GM19351 (cell line): Measurements from ENCODE around the gene PCSK6.

Experiments
- ATAC-seq: cut with Tn5 transposase; IDR thresholded peaks from one replicate; pipeline ENCODE4 v1.9.1; 2021; ENCODE audit warnings: mild to moderate bottlenecking, moderate library complexity; ENCODE audit not compliant: unreplicated experiment

The PCSK6 gene

DNA sequence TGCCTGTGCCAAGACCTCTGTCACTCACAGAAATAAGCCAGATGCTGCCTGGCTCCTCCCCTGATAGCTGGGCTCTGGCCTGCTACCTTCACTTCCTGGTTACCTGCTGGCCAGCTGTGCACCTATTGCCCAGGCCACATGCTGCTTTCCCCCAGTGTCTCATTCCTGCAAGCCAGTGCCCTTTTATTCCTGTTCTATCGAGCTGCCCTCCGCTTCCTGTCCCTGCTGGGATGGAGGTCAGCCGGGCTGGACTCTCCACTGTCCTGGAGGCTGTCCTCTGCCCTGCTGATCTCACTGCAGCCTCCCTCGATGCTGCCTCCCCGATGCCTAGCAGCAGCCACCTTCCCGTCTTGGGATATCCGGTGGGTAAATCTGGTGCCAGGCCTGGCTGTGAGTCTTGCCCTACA lies 157.4 kb downstream of the PCSK6 start:
- no peak for ATAC-seq

GRCh38 chr15:101329867-101330380 lies 159.6 kb downstream of the PCSK6 start:
- no peak for ATAC-seq

GRCh38 chr15:101329309-101329863 lies 160.1 kb downstream of the PCSK6 start:
- no peak for ATAC-seq

DNA sequence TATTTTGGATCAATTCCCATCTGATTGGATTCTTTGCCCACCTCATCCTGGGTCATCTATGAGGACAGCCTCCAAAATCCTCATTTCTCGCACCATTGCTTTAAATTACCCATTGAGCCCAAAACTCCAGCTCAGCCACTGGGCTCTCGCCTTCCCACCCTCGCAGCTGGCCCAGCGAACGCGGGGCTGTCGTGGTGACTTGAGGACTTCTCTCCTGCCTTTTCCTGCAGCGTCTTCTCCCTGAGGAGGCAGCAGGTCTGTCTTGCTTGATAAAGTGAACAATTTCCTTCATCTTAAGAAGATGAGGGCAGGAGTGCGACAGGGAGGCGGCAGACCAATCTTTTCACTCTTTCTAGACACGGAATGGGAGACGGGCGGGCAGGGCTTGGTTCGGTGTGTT lies 161.5 kb downstream of the PCSK6 start:
- no peak for ATAC-seq

DNA sequence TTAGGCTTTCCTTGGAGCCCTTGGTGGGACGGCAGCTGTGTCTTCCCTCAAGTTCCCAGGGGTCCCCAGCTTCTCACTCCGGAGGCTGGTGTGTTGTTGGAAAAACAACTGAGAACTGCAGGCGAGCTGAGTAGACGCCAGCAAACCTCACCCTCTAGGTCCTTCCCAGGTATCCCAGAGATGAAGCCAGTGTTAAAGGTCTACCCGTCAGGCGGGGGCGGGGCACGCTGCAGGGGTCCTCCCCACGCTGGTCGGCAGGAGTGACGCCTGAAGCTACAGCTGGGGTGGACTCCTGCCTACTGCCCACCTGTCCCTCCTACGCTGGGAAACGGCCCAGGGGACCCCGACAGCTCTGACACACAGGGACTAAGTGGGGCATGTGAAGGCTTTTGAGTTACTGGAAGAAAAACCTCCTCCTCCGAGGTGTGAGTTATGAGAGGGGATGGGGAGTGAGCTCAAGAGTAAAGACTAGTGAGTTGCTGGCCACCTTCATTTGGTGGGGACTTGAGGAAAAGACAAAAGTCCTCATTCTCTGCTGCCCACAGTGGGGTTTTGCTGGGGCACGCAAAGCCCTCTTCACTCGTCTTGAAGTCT lies 162.3 kb downstream of the PCSK6 start:
- ATAC-seq, result no peak

- no peak for ATAC-seq
These were observed 162.9 kb downstream of the PCSK6 start for GRCh38 chr15:101326462-101327146.

DNA sequence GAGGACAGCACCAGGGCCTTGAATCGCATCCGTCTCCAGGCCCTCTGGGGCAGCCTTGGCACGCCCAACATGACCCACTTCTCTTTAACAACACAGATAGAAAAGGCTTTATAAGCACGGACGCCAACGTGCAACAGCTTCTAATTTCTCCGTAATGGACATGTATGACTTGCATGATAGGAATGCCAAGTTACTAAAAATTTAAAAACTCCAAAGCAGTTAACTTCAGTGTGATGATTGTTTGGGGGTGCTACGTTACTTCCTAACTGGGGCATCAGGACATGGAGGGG lies 163.5 kb downstream of the PCSK6 start:
- ATAC-seq, result no peak

GRCh38 chr15:101325263-101326025 lies 164.1 kb downstream of the PCSK6 start:
- no peak for ATAC-seq

GRCh38 chr15:101324524-101325177 lies 164.9 kb downstream of the PCSK6 start:
- ATAC-seq, result no peak

DNA sequence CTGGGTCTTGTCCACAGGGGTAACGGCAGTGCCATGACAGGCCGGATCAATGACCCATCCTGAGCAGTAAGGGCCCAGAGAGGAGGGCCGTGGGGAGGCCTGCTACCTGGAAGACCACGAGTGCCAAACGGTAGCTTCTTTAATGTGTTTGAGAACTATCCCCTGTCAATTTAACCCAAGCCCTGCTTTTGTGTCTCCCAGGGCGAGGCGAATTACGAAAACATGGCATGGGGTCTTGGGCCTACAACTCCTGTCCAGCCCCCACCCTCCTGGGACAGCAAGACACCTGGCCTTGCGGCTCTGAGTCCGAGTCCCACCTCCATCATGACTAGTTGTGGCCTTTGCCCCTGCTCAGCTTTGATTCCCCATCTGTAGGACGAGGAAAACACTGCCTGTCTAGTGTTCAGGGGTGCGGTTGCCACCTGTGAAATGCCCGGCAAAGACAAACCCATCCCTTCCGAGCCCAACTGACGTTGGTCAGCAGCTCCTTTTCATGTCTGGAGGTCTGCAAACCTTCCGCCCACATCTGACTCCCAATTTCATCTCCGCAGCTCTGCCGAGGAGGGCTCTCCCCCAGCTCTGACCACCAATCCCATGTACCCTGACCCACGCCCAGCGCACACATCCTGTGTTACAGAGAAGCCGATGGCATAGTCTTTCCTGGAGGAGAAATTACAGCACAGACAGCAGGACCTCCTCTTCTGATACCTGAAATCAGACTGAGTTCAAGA lies 165.5 kb downstream of the PCSK6 start:
- ATAC-seq, result no peak

DNA sequence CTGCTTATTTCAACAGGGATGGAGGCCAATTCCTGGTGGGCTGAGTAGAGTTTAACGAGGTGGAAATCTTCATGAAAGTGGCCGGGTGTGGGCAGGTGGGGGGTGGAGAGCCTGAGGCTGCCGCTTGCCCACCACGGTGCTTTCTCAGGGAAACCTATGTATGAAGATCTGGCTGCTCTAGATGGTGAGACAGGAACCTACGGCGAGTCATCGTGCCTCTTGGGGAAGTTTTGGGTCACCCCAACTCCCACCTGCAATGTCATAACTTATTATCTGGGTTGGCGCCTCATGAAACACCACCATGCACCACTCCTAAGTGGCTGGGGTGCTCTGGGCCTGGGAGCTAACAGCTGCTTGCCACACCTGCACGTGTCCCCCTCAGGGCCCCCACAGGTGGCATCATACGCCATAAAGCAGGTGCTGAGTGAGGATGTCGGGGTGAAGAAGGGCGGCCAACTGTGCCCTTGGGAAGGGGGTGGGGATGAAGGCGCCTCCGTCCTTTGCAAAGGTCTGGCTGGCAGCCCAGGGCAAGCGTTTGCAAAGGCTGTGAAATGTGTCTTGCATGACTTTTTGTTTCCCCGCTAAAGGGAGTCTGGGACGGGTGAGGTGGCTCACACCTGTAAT lies 166.5 kb downstream of the PCSK6 start:
- ATAC-seq, result no peak

DNA sequence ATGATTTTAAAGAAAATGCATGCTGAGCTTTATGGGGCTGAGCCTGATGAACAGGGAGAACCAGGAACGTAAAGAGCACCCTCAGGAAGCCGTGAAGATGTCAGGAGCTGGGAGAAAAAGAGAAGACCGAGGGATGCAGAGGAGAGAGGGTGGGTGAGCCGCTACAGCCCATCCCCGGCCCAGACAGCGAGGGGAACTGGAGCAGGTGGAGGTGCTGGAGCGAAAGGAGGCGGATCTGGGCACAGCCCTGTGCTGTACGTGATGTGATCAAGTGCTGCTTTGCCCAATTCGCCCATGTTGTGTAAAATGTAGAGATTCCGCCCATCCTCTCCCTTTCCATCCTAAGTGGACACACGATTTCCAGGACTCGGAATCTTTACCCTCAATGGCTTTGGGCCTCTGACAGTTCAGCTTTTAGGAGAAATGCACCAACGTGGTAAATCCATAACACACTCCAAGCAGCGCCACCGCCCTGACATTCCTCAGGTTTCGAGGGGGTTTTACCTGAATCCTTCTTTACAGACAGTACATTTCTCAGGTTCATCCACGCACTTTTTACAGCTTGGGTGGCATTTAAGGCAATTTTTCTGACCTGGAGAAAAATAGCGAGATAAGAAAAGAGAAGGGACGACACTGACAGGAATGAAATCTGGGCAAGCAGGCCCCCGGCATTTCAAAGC lies 167.4 kb downstream of the PCSK6 start:
- no peak for ATAC-seq

GRCh38 chr15:101320501-101321052 lies 168.9 kb downstream of the PCSK6 start:
- ATAC-seq, result peak; percentile 64

GRCh38 chr15:101318839-101319238 lies 170.7 kb downstream of the PCSK6 start:
- no peak for ATAC-seq

GRCh38 chr15:101318147-101318819 lies 171.2 kb downstream of the PCSK6 start:
- ATAC-seq, result no peak

DNA sequence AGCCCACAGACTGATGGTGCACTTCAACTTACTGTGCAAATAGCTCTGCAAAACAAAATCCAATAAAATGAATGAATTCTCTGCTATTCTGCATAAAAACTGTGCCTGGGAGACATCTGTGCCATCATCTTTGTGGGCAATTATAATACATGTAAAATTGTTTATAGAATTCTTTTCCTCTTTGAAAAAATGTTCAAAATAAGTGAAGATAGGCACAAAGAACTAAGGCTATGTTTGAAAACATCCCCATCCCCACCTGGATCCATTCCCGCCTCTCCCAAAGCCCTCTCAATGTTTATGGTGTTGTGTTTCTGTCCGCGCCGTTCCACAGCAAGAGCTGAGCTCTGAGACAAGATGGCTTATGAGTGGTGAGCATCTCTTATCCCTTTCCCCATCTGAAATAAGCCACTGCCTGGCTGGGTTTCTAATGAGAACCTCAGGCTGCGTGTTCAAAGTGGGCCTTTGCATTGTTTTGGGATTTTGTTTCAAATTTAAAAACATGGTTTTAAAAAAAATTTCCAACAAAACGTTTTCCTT lies 172.1 kb downstream of the PCSK6 start:
- no peak for ATAC-seq

DNA sequence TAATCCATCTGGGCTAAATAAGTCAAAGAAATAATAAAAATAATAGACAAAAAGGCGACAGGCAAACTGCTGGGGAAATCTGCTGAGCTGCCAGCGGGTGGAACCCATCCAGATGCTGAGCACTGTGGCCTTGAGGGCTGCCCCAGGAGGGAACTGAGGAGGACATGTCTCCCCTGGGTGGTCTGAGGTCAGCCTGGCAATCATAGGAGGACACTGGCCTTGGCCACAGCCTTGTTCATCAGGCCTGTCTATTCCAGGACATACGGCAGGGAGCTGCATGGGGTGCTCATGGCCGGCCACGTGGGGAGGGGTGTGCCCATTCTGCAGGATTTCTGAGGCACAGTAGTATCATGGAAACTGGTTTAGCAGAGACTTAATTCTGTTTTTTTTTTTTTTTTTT lies 173.0 kb downstream of the PCSK6 start:
- no peak for ATAC-seq

DNA sequence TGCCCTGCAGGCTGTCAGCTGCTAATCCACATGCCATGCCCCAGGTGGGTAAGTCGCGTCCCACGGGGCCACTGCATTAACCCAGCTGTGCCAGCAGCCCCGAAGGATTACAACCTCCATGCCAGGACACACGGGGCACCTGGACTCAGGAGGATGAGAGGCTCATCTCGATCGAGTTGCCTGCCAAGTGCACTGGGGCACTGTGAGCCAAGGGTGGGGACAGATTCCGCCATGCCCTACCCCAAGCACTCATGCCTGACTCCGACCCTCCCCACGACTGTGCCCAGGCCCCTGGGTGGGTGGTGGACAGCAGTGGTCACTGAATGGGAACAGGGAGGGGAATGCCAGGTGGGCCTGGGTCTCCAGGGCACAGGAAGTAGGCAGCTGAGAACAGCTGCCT lies 173.8 kb downstream of the PCSK6 start:
- no peak for ATAC-seq
